OCI-LY3 (cell line): ENCODE measurements around the gene RHBDL3.

Experiments used
- H2AFZ ChIP-seq: fragments of 200-600, 300-600 bp; shearing (Covaris generic); 2 replicates; pipeline ENCODE4 v1.6.0; 2014; ENCODE audit warnings: antibody characterized with exemption, low read depth, low read length
- H3K27ac ChIP-seq: fragments of 200-600, 300-600 bp; sonication (generic); 2 replicates; pipeline ENCODE4 v1.5.1; 2014; ENCODE audit warnings: mild to moderate bottlenecking, low read length, moderate library complexity, mixed read lengths
- H3K27me3 ChIP-seq: fragments of 200-600, 300-600 bp; sonication (generic); 2 replicates; pipeline ENCODE4 v1.6.1; 2014; ENCODE audit warnings: low read depth, low read length, mixed read lengths
- H3K36me3 ChIP-seq: fragments of 200-600, 300-600 bp; sonication (generic); replicated peaks from 2 replicates; pipeline ENCODE3; 2014; ENCODE audit warnings: low read depth, low read length, mixed read lengths
- H3K4me1 ChIP-seq: fragments of 300-600, 200-600 bp; sonication (generic); 2 replicates; pipeline ENCODE4 v1.6.1; 2014; ENCODE audit warnings: low read length, mixed read lengths
- H3K4me2 ChIP-seq: fragments of 200-600, 300-600 bp; sonication (generic); 2 replicates; pipeline ENCODE4 v1.6.1; 2014; ENCODE audit warnings: low read length, mixed read lengths
- H3K4me3 ChIP-seq: fragments of 300-600, 200-600 bp; sonication (generic); 2 replicates; pipeline ENCODE4 v1.5.1; 2014; ENCODE audit warnings: antibody characterized with exemption, mild to moderate bottlenecking, low read length, moderate library complexity
- H3K79me2 ChIP-seq: fragments of 300-600, 200-600 bp; shearing (Covaris generic); 2 replicates; pipeline ENCODE4 v1.6.1; 2014; ENCODE audit warnings: mild to moderate bottlenecking, low read length, mixed read lengths
- H3K9ac ChIP-seq: fragments of 300-600, 200-600 bp; shearing (Covaris generic); 2 replicates; pipeline ENCODE4 v1.6.0; 2014; ENCODE audit warnings: mild to moderate bottlenecking, low read length, moderate library complexity
- H3K9me3 ChIP-seq: fragments of 200-600, 300-600 bp; shearing (Covaris generic); 2 replicates; pipeline ENCODE4 v1.6.1; 2014; ENCODE audit warnings: low read length, mixed read lengths; ENCODE audit not compliant: insufficient read depth
- H4K20me1 ChIP-seq: fragments of 200-600, 300-600 bp; sonication (generic); 2 replicates; pipeline ENCODE4 v1.6.1; 2016; ENCODE audit warnings: low read length, mixed read lengths; ENCODE audit not compliant: insufficient read depth
- EZH2phosphoT487 ChIP-seq: fragments of 200-600 bp; shearing (Covaris generic); IDR thresholded peaks from 2 replicates; pipeline ENCODE4 v1.6.1; 2018; ENCODE audit warnings: antibody characterized with exemption, mixed run types, low read depth
- TF ChIP-seq, protein P1 (sequence below): fragments of 200-600, 300-600 bp; sonication (generic); IDR thresholded peaks from 2 replicates; pipeline ENCODE4 v1.5.1; 2014; ENCODE audit warnings: antibody characterized with exemption, low read length, low read depth

Gene RHBDL3

DNA sequence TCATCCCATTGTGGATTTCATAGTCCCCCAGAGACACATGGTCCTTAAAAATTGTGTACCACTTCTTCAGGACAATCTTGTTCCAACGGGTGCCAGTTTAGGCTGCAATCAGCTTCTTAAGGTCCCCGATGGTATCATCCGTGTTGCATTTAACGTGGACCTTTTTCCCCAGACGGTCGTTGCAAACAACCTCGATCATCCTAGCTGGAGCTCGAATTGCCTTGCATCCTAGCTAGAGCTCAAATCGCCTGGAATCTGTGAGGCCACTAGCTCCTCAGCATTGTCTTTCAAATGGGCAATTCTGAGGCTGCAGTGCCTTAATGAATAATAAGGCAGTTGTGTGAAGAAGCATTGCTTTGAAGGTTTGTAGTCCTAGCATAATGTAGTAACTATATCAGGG, 37.7 kb upstream of the RHBDL3 start:
- Histone ChIP-seq H3K27ac (no peak overlapping the region), H3K4me1 (peaks cover 38% of the 10 kb centered on the region), H4K20me1 (no peaks in the 10 kb centered on the region), H3K9me3 (no peaks in the 10 kb centered on the region), H3K4me3 (no peak overlapping the region), H2AFZ (no peak overlapping the region), H3K36me3 (peaks cover 13% of the 10 kb centered on the region), H3K9ac (no peak overlapping the region), H3K79me2 (no peaks in the 10 kb centered on the region), H3K4me2 (no peak overlapping the region), H3K27me3 (no peaks in the 10 kb centered on the region)
- TF ChIP-seq EZH2phosphoT487: no peak
- TF ChIP-seq, protein P1, sequence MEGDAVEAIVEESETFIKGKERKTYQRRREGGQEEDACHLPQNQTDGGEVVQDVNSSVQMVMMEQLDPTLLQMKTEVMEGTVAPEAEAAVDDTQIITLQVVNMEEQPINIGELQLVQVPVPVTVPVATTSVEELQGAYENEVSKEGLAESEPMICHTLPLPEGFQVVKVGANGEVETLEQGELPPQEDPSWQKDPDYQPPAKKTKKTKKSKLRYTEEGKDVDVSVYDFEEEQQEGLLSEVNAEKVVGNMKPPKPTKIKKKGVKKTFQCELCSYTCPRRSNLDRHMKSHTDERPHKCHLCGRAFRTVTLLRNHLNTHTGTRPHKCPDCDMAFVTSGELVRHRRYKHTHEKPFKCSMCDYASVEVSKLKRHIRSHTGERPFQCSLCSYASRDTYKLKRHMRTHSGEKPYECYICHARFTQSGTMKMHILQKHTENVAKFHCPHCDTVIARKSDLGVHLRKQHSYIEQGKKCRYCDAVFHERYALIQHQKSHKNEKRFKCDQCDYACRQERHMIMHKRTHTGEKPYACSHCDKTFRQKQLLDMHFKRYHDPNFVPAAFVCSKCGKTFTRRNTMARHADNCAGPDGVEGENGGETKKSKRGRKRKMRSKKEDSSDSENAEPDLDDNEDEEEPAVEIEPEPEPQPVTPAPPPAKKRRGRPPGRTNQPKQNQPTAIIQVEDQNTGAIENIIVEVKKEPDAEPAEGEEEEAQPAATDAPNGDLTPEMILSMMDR: no peak

DNA sequence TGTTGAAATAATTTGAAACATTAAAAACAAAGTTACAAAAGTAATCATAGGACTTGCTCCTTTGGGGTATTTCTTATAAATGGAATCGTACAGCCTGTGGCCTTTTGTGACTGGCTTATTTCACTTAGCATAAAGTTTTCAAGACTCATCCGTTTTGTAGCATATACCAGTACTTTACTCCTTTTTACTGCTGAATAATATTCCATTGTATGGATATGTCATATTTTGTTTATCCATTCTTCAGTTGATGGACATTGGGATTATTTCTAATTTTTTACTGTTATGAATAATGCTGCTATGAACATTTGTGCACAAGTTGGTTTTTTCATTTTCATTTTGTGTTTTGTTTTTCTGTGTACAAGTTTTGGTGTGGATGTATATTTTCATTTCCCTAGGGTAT, 30.0 kb upstream of the RHBDL3 start:
- H3K4me3 ChIP-seq: no peak overlapping the region
- no peak for TF ChIP-seq EZH2phosphoT487
- TF ChIP-seq, protein P1: no peak
- H4K20me1 ChIP-seq: no peaks in the 10 kb centered on the region

DNA sequence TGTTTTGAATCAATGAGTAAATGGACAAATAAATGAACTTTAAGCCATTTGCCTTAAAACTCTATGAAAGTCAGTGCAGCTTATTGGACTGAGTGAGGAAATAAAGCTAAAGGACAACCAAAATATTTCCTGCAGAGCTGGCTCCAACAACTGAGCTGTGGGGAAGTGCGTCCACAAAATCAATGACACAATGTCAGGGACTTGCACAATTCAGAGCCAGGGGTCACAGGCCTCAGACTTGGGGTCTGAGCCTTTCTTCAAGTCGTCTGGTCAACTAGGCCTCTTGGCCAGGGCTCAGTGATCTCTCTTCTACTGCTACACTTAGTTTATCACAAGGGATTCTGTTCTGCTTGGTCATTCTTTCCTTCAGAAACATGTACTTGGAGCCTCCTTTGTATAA, 26.2 kb upstream of the RHBDL3 start:
- H3K9me3 ChIP-seq: no peaks in the 10 kb centered on the region
- H3K4me3 ChIP-seq: no peak overlapping the region
- no peak overlapping the region for H2AFZ ChIP-seq
- H3K9ac ChIP-seq: no peak overlapping the region
- no peaks in the 10 kb centered on the region for H3K79me2 ChIP-seq
- H3K27ac ChIP-seq: no peak overlapping the region
- no peaks in the 10 kb centered on the region for H4K20me1 ChIP-seq
- no peaks in the 10 kb centered on the region for H3K4me1 ChIP-seq
- no peaks in the 10 kb centered on the region; the same call in 1 of the 2 replicates for H3K27me3 ChIP-seq
- TF ChIP-seq EZH2phosphoT487: no peak
- TF ChIP-seq, protein P1: no peak
- H3K36me3 ChIP-seq: no peaks in the 10 kb centered on the region
- no peak overlapping the region for H3K4me2 ChIP-seq

More for the DNA sequence above, 30.0 kb upstream of the RHBDL3 start:
- Histone ChIP-seq H3K4me1 (no peaks in the 10 kb centered on the region), H3K9ac (no peak overlapping the region), H3K4me2 (no peak overlapping the region), H2AFZ (no peak overlapping the region), H3K79me2 (no peaks in the 10 kb centered on the region), H3K27ac (no peak overlapping the region), H3K36me3 (no peaks in the 10 kb centered on the region), H3K9me3 (no peaks in the 10 kb centered on the region), H3K27me3 (no peaks in the 10 kb centered on the region)

DNA sequence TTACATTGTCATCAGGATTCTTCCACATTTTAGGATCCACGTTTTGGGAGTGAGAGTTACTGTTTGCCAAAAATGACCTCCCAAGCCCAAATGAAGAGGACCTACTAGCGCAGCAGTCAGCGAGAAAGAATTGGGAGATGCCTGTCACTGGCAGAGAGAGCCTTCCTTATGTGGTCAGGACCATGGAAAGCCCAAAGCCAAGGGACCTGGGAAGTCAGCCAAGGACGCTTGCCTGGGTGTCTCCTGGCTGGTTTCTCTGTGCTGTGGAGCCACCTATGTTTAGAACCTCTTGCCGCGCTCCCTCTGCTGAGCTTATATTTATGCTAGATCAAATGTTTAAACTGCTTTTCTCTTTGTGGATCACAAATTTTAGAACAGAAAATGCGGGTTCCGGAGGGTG, 24.9 kb upstream of the RHBDL3 start:
- no peak overlapping the region for H3K4me2 ChIP-seq
- H3K27me3 ChIP-seq: no peaks in the 10 kb centered on the region; the same call in 1 of the 2 replicates
- no peak overlapping the region for H3K9ac ChIP-seq
- H4K20me1 ChIP-seq: no peaks in the 10 kb centered on the region
- no peaks in the 10 kb centered on the region for H3K4me1 ChIP-seq
- H3K9me3 ChIP-seq: no peaks in the 10 kb centered on the region
- no peaks in the 10 kb centered on the region for H3K36me3 ChIP-seq
- no peak overlapping the region for H3K4me3 ChIP-seq
- no peak overlapping the region for H3K27ac ChIP-seq
- no peak overlapping the region for H2AFZ ChIP-seq
- no peaks in the 10 kb centered on the region for H3K79me2 ChIP-seq
- TF ChIP-seq, protein P1: no peak
- no peak for TF ChIP-seq EZH2phosphoT487
